Stimulated activated CD4-positive, alpha-beta T cell treated with anti-CD3 and anti-CD28 coated beads, Interleukin-4, amount 100 ng/mL, for 4 hours (primary cell): ENCODE data around the gene C6orf47.

Experiments used
- DNase-seq, 2 experiments: peaks; one replicate each; pipeline ENCODE4 v3.0.0-alpha.2; 2020

C6orf47 gene

DNA sequence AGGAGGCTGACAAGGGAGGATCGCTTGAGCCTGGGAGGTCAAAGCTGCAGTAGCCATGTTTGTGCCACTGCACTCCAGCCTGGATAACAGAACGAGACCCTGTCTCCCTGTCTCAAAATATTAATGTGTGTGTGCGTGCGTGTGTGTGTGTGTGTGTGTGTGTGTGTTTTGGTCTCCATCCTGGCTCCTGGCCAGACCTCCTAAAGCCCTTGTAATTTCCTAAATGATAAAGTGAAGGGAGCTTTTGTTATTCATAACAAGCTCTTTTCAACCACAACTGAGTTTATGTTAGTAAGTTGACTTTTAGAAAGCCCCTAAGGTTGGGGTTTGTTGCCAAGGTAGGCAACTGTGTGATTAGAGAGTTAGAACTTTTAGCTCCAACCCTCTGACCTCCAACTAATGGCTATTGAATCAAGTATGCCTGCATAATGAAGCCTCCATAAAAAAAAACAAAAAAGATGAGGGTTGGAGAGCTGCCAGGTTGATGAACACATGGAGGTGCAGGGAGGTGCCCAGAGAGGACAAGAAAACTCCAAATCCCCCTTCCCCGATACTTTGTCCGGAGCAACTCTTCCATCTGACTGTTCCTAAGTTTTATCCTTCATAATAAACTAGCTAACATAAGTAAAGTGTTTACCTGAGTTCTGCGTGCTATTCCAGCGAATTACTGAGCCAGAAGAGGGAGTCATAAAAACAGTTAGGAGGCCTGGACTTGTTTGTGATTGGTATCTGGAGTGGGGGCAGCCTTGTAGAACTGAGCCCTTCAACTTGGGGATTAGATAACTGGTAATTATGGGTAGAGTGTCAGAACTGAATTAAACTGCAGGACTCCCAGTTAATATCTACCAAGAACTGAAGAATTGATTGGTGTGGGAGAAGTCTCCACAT is 50.8 kb downstream of the C6orf47 start:
- DNase-seq = no peak
